Globus pallidus (tissue), 1 donor: ENCODE results near the gene HOXA13.

Experiments used
- DNase-seq: peaks from one replicate; pipeline ENCODE4 v3.0.0-alpha.2; 2015; ENCODE audit warnings: low spot score

HOXA13 gene

DNA sequence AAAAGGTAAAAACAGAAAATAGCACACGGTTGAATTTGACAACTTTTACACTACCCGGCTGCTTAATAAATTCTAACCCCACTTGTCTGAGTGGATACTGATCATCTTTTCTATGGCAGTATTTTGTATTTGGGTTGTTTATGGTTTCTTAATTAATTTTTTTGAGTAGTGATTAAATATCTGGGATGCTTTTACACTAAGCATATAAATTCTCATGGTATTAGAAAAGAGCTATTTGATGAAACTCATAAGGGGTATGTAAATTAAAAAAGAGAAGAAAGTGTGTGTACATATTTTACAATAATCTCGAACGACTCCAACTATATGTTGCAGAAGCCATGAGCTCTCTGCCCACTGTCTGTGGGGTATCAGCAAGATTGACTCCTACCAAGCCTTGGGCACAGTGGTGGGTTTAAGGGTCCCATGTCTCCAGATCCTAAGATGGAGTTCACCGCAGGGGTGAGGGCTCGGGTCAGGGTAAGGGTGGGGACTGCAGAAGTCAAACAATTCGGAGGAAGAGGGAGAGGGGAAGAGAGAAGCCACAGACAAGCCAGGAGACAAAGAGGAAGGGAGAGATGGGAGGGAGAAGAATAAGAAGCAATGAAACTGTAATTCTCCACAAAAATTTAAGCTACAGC, 7.6 kb upstream of the HOXA13 start:
- DNase-seq: no peak

DNA sequence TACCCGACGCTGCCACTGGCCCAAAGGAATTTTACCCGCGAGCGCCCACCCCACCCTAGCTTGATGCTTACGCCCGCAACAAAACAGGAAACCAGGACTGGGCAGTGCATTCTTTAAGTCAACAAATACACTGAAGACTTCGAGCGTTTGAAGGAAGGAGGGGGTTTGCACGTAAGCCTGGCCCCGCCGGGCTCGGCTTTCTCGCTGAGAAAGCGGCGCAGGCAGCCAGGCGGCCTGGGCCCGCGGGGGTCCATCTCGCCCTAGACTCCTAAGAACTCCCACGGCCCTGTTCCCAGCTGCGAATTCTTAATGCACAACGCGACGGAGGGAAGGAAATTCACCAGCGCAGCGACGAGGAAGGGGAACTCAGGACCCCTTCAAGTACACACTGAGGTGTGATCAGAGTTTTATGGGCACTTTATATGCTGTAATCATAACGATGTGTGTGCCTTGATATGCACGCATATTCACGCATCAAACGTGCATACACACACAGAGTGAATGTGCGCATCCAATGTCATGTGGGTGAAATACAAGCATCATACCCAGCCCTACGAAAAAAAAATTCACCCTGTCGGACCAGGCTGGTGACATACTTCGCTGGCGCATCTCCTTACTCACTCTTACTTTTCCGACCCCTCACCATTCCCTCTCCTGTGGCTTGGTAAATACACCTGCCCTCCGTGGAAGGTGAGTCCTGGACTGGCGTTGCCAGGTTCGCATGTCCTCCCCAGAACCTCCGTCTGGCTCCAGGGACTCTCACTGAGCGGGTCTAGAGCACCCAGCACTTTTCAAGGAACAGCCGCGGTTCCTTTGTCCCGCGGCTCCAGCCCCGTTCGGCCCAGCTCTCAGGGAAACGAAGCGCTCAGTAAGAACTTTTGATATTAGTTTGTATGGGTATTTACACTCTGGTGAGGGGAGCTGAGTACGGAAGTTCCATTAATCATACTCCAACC, 5.7 kb upstream of the HOXA13 start:
- DNase-seq: no peak

DNA sequence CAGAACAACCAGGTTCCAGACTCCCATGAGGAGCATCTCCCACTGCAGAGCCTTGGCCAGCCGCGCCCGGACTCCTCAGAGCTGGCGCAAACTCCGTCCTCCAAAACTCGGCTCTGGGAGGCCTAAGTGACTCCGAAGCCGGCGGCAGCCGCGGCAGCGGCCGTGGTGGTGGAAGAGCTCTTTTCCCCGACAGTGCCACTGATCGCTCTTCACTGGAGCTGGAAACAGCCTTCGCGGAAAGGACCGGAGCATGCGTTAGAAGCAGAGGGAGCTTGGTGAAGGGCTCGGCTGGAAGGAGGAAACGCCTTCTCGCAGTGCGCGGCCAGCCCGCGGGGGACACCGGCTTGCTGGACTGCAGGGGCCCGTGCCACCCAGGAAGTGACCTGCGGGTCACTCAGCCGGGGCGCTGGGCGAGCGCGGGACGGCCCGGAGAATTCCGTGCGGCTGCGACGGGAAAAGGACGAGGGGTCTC, 5.0 kb upstream of the HOXA13 start:
- no peak for DNase-seq

DNA sequence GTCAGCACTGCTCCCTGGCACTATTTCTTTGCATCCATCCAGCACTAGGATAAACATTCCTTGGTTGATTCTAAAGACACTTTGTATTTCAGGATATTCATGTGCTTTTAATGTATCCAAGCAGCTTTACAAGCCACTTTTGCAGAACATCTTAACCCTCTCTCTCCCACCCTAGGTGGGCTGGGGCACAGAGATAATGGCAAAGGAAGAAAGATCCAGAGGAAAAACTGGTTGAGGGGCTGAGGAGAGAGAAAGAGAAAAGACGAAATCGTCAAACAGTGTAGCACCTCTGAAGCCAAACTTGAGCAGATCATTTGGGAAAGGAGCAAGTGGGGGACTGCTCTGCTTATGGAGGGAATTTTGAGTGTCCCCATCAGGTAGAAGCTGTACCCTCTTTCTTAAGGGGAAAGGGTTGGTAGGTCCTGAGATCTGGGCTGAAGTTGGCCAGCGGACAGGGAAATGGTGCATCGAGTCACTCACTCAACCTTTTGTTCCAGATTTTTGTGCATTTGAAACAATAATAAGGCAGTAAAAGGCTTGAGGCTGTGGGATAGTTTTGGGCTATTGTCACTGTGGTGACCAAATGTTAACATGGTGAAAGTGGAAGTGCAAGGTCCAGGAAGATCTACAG, 4.2 kb upstream of the HOXA13 start:
- no peak for DNase-seq

DNA sequence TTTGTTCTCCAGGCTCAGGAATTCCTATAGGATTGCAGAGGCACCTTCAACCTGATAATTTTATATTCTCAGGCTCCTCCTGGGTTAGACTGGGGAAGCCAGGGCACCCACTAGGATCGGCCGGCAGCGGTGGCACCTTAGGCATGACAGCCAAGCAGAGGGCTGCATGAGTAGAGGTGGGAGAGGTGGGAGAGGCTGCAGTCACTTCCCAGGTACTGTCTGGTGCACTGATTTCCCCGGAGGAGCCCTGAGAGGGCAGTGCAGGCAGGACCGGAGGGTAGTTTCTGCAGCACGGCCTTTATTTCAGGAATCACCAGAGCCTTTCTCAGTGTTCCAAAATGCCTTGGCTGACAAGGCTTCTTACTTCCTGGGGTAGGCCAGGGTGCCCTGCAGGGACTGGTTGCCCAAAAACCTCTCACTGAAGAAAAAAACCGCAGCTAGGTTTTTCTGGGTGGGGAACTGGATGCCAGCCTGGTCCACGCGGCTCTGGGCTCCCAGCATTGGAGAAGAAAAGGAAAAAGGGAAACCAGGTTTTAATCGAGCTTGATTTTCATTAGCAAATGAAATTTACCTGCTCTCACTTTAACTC, 3.6 kb upstream of the HOXA13 start:
- no peak for DNase-seq

DNA sequence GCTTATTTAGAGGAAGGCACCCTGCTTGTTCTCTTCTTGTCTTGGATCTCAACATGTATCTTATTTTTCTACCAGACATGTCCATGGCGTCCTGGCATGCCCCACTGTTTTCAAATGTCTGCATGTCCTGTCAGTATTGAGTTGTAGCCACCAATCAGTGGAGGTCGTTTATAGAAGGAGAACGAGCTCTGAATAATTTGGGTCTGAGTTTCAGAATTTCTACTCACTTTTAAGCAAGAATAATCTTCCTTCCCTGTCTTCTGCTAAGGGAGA, 2.9 kb upstream of the HOXA13 start:
- no peak for DNase-seq

DNA sequence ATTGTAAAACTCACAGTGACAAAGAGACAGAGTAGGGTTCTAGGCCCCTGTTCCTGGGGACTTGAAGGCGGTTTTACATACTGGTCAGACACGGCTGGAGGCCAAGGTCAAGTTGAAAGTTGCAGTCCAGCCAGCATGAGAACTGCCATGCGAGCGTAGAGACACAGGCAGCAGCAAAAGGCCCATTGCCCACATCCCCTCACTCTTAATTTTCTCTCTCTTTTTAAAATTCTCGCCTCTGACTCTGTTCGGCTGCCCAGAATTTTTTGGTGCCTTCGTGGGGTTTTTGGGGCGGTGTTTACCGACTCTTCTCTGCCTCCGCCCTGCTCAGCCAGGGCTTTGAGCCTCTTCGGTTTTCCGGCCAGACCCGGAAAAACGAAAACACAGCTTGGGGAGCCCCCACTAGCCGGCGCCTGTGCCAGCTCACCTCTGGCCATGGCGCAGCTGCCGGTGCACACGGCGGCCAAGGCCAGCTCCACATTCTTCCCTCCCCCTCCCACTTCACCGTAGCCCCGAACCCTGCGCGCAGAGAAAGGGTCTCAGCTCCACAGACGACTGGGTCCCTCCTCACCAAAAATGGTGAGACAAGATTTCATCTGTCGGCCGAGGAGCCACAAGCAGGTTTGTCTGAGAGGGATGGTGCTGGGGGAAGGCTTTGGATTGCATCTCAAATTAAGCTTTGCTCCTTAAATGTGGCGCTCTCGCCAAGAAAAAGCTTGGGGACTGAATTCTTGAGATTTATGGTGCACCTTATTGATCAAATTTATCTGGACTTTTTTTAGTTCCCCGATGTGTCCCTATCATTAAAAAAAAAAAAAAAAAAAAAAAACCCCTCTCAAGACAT, 2.3 kb upstream of the HOXA13 start:
- DNase-seq: no peak

DNA sequence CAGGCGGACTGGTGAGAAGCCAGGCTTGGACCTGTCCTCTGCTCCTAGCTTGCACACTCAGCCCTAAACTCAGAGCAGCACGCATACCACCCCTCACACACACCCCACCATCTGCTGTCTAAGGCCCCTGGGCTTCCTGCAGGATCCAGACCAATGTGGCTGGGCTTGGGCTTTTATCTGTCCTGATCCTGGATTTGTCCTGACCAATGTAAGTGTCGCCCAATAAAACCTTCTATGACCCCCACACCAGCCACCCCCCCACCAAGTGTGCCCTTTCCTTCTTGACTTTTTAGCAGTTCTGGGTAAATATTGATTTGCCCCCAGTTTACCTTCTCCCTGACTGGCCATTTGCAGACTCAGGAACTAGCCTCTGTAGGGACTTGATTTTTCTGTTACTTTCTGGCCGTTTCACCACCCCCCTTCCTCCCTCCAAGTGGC, 1.7 kb upstream of the HOXA13 start:
- DNase-seq: no peak

DNA sequence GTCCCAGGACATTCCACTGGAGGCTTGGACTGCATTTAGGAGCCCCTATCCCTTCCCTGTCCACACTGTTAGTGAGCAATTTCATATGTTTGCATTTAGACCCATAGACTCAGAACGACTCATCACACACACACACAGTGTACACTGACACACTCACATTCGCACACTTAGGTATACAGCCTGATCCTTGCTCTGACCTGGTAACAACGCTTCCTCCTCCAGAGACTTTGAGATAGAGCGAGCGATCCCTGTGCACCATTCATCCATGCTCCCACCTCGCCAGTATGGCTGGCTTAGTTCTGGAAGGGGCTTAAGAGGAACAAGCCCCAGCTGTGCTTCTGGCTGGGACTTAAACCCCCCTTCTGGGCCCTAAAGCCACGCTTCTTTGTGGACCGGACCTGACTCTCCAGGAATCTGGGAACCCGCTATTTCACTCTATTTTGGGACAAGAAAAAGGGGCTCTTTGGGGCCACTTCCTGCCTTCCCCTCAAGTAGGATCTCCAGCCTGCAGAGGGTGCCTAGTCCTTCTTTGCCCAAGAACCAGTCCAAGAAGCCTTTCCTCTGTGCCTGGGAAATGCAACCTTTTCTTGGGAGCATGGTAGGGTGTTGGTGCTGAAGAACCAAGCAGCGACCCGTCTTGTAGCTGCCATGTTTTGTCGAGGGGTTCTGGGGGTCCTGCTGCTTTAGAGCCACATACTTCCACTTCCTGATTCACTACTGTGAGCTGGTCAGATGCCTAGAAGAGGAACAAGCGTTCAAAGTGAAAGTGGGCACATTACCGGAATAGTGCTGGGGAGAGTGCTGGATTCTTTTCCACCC, 1.1 kb upstream of the HOXA13 start:
- DNase-seq: peak; percentile 33

DNA sequence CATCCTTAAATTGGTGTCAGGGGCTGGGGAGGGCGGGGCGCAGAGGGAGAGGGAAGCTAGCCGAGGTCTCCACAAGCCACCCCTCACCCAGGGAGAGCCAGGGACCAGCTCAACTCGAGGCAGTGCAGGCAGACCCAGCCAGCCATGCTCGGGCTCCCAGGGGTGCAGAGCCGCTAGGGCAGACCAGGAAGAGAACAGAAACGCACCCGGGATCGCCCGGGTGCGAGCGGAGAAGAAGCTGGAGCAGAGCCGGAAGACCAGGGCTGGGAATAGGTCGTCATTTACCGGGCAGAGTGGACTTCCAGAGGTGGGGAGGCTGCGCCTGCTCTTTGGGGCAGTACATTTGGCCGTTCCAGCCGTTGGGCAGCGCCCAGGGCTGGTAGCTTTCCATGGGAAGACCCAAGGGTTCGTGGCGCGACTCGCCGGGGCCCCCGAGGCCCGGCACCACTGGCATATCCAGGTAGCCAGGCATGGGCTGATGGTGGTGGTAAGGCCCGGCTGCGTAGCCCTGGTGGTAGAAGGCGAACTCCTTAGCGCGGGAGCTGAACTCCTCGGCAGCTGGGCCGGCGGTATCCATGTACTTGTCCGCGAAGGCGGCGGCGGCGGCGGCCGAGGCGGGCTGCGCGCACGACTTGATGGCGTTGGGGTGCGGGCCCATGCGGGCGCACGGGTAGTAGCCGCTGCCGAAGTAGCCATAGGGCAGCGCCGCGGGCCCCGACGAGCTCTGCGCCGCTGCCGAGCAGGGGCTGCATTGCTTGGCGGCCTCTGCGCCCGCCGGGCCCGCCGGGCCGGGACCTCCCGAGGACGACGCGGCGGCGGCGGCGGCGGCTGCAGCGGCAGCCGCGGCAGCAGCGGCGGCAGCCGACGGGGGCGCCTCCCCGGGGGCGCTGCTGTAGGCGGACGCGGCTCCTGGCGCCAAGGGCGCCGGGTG, 755 bp downstream of the HOXA13 start:
- no peak for DNase-seq

DNA sequence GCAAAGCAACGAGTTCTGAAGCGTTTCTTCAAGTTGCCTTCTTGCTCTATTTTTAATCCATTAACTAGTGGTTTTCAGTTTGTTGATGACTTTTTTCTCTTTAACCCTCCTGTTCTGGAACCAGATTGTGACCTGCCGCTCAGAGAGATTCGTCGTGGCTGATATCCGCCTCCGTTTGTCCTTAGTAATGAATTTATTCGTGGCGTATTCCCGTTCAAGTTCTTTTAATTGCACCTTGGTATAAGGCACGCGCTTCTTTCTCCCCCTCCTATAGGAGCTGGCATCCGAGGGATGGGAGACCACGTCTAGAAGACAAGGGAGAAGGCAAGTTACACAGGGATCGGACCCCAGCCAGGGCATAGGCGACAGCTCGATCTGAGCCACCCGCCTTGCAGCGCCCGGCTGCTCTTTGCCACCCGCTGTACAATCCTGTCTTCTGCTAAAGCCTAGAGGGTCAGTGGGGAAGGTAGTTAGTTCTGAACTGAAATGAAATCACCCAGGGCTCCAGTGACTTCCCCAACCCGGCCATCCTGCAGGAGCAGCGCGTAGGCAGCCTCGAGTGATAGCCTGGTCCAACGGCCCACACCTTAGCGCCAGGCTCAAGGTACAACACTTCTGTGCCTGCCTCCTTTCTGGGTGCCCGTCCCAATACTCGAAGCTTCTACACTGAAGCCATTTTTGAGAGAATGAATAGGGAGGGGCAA, 1.6 kb downstream of the HOXA13 start:
- no peak for DNase-seq

DNA sequence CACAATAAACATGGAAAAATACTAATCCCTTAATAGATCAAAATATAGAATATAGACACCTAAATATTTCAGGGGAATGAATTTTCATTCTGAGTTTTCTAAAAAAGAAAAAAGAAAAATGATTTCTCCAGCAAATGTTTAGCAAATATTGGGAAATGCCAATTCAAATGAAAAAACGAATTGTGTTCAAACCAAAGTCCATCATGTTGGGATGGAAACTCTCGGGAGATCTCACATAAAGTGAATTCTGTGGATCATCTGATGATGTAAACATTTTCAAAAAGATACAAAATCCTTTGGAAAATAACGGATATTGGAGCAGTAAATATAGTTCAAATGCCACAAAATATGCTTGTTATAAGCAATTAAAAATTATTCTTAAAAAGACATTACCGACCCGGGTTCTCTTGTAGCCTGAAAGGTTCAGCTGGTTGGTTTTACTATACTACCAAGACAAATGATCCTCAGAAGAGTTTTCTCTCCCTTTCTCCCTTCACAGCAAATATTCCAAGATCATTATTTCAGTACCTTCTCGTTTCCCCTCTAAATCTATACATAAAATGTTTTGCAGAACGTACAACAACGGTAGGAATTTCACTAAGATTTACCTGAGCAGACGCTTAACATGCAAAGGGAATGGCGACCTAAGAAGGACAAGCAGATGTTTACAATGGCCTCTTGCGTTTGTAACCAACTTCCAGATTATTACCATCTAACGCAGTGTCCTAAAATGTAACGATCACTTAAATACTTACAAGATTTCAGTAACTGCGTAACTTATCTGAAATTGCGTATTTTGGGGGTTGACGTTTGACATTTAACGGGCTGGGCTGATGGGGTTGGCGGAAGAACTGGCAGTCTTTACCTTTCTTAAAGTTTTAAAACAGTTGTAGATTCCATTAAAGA, 2.5 kb downstream of the HOXA13 start:
- DNase-seq: no peak

DNA sequence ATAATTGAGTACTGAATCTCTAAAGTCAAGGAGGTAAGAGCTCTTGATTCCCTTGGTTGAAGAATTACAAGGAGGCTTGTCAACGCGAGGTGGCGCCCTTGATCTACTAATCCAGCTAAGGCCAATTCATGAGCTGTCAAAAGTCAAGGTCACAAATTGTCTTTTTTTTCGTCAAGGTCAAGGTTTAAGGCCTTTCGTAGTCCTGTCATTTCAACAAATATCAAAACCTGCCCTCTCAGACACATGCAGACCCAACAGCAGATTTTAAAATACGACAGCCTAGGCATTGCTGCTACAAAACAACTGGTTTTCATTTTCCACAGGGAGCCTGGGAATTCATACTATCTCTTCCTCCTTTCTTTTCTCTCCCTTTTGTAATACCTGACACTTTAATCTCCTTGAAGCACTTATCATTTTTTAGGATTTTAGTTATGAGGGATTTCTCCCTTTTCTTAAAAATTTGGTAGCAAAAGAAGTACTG, 3.6 kb downstream of the HOXA13 start:
- DNase-seq: peak; percentile 82

DNA sequence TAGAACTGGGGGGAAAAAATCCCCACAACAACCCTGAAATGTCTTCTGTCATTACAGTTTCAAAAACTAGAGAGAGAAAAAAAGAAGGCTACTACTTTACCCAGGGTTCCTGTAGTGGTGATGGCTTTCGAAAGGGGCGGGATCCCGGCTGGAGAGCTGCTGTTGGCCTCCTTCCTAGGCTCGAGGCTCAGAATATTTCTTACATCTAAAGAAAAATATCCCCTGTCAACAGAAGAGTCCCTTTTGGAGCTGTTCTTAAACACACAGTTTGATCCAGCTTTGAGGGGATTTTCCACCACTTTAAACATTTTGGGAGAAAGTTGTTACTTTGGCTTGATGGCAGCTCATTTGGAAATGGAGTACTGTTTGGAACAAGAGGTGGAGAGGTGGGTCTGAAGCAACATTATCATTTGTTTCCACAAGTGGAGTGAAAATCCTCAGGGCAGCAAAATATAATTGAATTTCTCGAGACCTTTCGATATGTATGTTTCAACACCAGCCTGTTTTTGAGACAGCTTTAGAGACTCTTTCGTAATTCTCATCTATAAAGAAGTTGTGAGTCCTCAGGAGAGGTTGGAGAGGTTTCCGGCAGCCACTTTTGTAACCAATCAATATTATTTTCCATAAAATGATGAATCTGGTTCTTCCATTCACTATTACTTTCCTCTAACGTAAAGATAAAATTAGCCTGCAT, 5.1 kb downstream of the HOXA13 start:
- DNase-seq: no peak

DNA sequence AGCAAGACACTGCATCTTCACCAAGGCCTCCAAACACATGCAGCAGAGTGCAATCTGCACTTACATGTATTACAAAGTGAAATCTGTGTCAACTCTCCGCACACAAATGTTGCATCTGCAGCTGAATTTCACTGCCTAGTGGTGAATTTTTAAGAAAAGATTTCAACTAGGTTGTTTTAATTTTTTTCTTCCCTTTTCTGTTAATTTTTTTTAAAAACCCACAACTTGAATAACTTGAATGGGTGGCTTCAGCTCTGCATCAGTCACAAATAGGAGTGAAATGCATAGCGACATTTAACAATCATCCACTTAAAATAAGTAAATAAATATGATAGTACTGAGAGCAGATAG, 5.9 kb downstream of the HOXA13 start:
- no peak for DNase-seq

DNA sequence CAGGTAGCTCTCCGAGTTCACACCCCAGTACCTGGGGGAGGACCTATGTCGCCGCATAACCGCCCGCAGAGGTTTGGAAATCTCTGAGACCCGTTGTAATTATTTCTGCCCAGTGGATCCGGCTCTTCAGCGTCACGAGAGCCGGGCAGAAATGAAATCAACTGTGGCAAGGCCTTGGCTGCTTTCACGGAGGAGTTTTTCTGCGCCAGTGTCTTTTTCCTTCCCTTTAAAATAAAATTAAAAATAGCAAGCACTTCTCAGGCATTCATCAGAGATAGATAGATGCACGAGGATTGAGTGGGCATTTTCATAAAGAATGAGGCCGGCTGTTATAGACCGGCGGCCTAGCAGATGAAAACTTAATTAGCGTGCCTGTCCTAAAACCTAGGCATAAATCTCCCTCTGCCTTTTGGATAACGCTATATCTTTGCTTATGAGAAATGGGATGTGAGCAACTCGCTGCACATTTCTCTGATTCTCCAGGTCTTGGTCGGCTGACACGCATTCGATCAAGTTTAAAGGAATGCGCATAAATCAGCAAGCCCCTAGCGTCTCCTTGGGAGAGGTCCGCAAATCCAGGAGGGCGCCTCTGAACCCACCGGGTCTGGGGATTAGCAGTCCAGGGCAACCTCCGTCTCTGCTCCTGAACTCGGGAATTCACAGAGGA, 6.4 kb downstream of the HOXA13 start:
- DNase-seq: no peak
